ENCODE results near the gene DZANK1.
"Not testable (repeated sequence)": the region's sequence is repeated elsewhere in the genome, so short reads cannot be mapped to it uniquely, and the experiment has no call there.

The DZANK1 gene

GRCh38 chr20:18401305-18401704, 65.5 kb downstream of the DZANK1 start:
- Histone ChIP-seq H3K4me2 (ENCODE audit: low read length) (no peak overlapping the region), H2AFZ (no peak overlapping the region), H3K4me1 (no peaks in the 10 kb centered on the region), H3K4me3 (ENCODE audit: low read depth, low read length) (no peak overlapping the region), H3K79me2 (no peaks in the 10 kb centered on the region), H3K27ac (no peak overlapping the region), H3K9me3 (ENCODE audit: control insufficient read depth, low read length) (no peaks in the 10 kb centered on the region), H3K9ac (no peak overlapping the region), H3K27me3 (ENCODE audit: control insufficient read depth, insufficient read depth, low read length) (no peaks in the 10 kb centered on the region), H3K36me3 (ENCODE audit: control insufficient read depth, insufficient read depth, low read length) (no peaks in the 10 kb centered on the region)
- no peak for TF ChIP-seq CTCF (IDR thresholded peaks at IDR 0.05)

DNA sequence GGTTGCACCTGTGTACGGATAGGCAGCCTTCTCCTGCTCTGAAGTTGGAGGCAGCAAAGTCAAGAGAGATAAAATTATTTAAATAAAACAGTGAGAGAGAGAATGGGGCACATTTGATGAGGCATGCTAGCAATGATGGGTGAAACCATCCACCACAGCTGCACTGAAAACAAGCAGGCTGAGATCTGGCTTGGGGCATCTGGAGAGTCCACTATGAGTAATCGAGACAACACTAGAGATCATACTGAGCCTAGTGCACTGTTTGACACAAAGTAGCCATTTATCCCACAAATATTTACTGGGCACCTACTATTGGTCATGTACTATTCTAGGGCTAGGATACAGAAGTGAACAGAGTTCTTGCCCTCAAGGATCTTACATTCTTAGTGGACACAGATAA, 66.4 kb downstream of the DZANK1 start:
- Histone ChIP-seq H2AFZ (no peak overlapping the region), H3K4me2 (ENCODE audit: low read length) (no peak overlapping the region), H3K27ac (no peak overlapping the region), H3K27me3 (ENCODE audit: control insufficient read depth, insufficient read depth, low read length) (no peaks in the 10 kb centered on the region), H3K36me3 (ENCODE audit: control insufficient read depth, insufficient read depth, low read length) (no peaks in the 10 kb centered on the region), H3K4me3 (ENCODE audit: low read depth, low read length) (no peak overlapping the region), H3K9ac (no peak overlapping the region), H3K79me2 (no peaks in the 10 kb centered on the region), H3K9me3 (ENCODE audit: control insufficient read depth, low read length) (no peaks in the 10 kb centered on the region), H3K4me1 (no peaks in the 10 kb centered on the region)
- no peak for TF ChIP-seq CTCF (IDR thresholded peaks at IDR 0.05)

DNA sequence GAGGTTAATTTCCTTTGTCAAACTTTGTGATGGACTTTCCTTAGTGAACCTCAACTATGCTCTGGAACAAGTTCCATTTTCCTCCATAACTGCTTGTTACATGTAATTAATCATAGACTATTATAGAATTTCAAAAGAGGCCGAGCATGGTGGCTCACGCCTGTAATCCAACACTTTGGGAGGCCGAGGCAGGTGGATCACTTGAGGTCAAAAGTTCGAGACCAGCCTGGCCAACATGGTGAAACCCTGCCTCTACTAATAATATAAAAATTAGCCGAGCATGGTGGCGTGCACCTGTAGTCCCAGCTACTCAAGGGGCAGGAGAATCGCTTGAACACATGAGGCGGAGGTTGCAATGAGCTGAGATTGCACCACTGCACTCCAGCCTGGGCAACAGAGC, 68.1 kb downstream of the DZANK1 start:
- H3K4me2 ChIP-seq (ENCODE audit: low read length); H3K9me3 ChIP-seq (ENCODE audit: control insufficient read depth, low read length); H3K9ac ChIP-seq; H3K27me3 ChIP-seq (ENCODE audit: control insufficient read depth, insufficient read depth, low read length); H3K36me3 ChIP-seq (ENCODE audit: control insufficient read depth, insufficient read depth, low read length); H3K4me1 ChIP-seq; H3K4me3 ChIP-seq (ENCODE audit: low read depth, low read length); H3K27ac ChIP-seq; H3K79me2 ChIP-seq; H2AFZ ChIP-seq: not testable (repeated sequence)

- Histone ChIP-seq H3K27ac (no peak overlapping the region), H3K4me3 (ENCODE audit: low read depth, low read length) (no peak overlapping the region), H3K9ac (no peak overlapping the region), H2AFZ (no peak overlapping the region), H3K4me2 (ENCODE audit: low read length) (no peak overlapping the region), H3K27me3 (ENCODE audit: control insufficient read depth, insufficient read depth, low read length) (no peaks in the 10 kb centered on the region), H3K79me2 (no peaks in the 10 kb centered on the region), H3K9me3 (ENCODE audit: control insufficient read depth, low read length) (no peaks in the 10 kb centered on the region), H3K4me1 (no peaks in the 10 kb centered on the region), H3K36me3 (ENCODE audit: control insufficient read depth, insufficient read depth, low read length) (no peaks in the 10 kb centered on the region)
- no peak for TF ChIP-seq CTCF (IDR thresholded peaks at IDR 0.05)
These were observed 69.8 kb downstream of the DZANK1 start for GRCh38 chr20:18397030-18397429.

- no peak for TF ChIP-seq CTCF (IDR thresholded peaks at IDR 0.05)
- Histone ChIP-seq H3K4me1 (no peaks in the 10 kb centered on the region), H3K36me3 (ENCODE audit: control insufficient read depth, insufficient read depth, low read length) (no peaks in the 10 kb centered on the region)
These were observed 71.3 kb downstream of the DZANK1 start for GRCh38 chr20:18395544-18395943.

More at GRCh38 chr20:18395544-18395943, 71.3 kb downstream of the DZANK1 start:
- Histone ChIP-seq H3K4me3 (ENCODE audit: low read depth, low read length) (no peak overlapping the region), H3K27ac (no peak overlapping the region), H3K9ac (no peak overlapping the region), H3K79me2 (no peaks in the 10 kb centered on the region), H2AFZ (no peak overlapping the region), H3K4me2 (ENCODE audit: low read length) (no peak overlapping the region), H3K9me3 (ENCODE audit: control insufficient read depth, low read length) (no peaks in the 10 kb centered on the region), H3K27me3 (ENCODE audit: control insufficient read depth, insufficient read depth, low read length) (no peaks in the 10 kb centered on the region)
